Stimulated activated naive CD8-positive, alpha-beta T cell treated with anti-CD3 and anti-CD28 coated beads, Interleukin-15, Interleukin-2, amounts not matched to agents 100 ng/mL and 50 ng/mL, for 24 hours (primary cell): Measurements from ENCODE around the gene CCDC92B.
A peak's percentile ranks its signal among the peaks of the same experiment; 100 is the strongest.
"Not testable (repeated sequence)": the region's sequence is repeated elsewhere in the genome, so short reads cannot be mapped to it uniquely, and the experiment has no call there.

ENCODE experiments used
- H3K27ac Mint-ChIP-seq: one replicate; pipeline ENCODE4 v1.8.0; 2021; ENCODE audit warnings: mild to moderate bottlenecking, mixed read lengths
- H3K27me3 Mint-ChIP-seq: one replicate; pipeline ENCODE4 v1.8.0; 2021; ENCODE audit warnings: mixed read lengths
- H3K36me3 Mint-ChIP-seq: one replicate; pipeline ENCODE4 v1.8.0; 2021; ENCODE audit warnings: low read depth, mixed read lengths
- H3K4me1 Mint-ChIP-seq: one replicate; pipeline ENCODE4 v1.8.0; 2021; ENCODE audit warnings: low read depth, mixed read lengths
- H3K4me3 Mint-ChIP-seq: one replicate; pipeline ENCODE4 v1.8.0; 2021; ENCODE audit warnings: mild to moderate bottlenecking, mixed read lengths
- H3K9me3 Mint-ChIP-seq: one replicate; pipeline ENCODE4 v1.8.0; 2021; ENCODE audit warnings: mixed read lengths

The CCDC92B gene

DNA sequence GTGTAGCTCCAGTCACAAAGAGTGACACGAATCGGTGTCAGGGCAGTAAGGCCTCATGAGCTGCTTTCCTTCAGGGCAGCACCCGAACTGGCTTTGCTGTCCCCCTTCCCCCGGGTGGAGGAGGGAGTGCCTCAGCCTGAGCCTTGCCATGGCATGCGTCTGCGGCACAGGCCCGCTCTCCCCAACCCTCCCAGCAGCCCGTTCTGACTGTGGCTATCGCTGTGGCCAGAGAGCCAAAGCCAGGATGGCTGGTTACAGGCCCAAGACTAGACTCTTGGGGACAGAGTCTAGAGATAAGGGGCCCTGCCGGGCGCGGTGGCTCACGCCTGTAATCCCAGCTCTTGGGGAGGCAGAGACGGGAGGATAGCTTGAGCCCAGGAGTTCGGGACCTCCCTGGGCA, 63.8 kb downstream of the CCDC92B start:
- no peak overlapping the region for H3K27ac Mint-ChIP-seq
- no peak overlapping the region for H3K4me3 Mint-ChIP-seq
- H3K4me1 Mint-ChIP-seq: no peaks in the 10 kb centered on the region
- peaks cover 48% of the 10 kb centered on the region for H3K36me3 Mint-ChIP-seq
- H3K27me3 Mint-ChIP-seq: no peaks in the 10 kb centered on the region
- no peaks in the 10 kb centered on the region for H3K9me3 Mint-ChIP-seq

DNA sequence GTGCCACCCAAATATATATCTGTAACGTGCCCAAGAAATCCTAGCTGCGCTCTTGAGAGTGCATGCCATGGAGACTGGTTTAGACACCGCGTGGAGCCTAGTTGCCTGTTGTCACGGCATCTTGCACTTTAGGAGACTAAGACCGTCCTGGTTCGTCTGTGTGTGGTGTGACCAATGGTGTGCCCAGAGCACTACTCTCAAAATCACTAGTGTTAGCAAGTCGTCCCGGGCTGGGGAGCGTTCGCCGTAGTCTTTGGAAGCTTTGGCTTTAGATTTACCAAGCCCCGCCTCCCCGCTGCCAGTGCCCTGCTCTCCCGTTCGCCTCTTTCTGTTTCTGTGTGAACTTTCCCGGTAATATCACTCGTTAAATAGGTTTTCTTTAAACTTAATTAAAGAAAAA, 64.9 kb downstream of the CCDC92B start:
- Mint-ChIP-seq H3K36me3 (peaks cover 58% of the 10 kb centered on the region), H3K27me3 (no peaks in the 10 kb centered on the region), H3K4me1 (no peaks in the 10 kb centered on the region), H3K9me3 (no peaks in the 10 kb centered on the region), H3K4me3 (no peak overlapping the region), H3K27ac (peak overlapping the region; percentile 32)

DNA sequence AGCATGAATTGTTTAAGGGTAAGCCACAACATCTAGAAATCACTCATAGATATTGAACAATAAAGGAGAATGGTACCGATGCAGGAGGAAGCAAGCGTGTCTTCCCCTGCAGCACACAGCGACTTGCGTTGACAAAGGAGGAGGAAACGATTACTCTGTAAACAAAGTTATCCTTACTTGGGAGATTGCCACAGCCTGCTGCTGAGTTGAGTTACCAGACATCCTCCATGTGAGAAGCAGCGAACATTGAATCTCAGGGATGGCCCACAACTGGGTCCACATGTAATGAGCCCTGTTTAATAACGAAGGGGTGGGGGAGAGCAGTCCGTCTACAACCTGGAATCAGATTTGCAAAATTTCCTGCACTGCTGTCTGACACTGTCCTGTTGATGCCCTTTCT, 65.5 kb downstream of the CCDC92B start:
- Mint-ChIP-seq H3K27me3 (no peaks in the 10 kb centered on the region), H3K4me1 (no peaks in the 10 kb centered on the region), H3K4me3 (no peak overlapping the region), H3K36me3 (peaks cover 58% of the 10 kb centered on the region), H3K9me3 (no peaks in the 10 kb centered on the region), H3K27ac (no peak overlapping the region)

DNA sequence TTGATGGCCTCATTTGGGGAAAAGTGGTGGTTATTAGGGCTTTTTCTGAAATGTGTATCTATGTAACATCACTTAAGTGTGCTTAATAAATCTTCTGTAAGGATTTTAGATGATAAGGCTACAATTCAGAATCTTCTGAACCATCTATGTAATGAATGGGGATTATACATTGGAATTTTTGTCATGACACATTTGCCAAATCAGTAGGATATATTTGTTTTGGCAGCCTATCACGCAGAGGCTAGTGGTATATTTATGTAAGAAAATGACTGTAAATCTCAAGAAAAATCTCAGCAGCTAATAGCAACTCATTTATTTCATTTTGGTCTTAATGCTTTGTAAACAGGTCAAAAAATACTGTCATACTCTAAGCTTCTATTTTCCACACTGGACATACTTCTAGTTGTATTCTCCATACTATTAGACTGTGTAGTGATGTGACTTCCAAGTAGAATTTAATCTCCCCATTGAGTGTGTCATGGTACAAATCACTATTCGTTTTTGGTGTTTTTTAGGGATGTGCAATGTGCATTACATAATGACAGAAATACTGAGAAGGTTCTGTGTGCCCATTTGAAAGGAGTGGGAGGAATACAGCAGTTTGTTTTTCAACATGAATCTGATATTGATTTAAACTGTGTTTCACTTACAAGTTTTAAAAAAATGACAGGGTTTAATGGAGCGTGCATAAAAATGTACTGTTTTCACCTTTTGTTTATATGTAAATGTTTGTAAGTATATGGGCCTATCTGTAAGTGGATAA, 67.1 kb downstream of the CCDC92B start:
- Mint-ChIP-seq H3K4me3 (no peak overlapping the region), H3K4me1 (no peaks in the 10 kb centered on the region), H3K27ac (no peak overlapping the region), H3K9me3 (no peaks in the 10 kb centered on the region), H3K27me3 (no peaks in the 10 kb centered on the region), H3K36me3 (peaks cover 55% of the 10 kb centered on the region)

DNA sequence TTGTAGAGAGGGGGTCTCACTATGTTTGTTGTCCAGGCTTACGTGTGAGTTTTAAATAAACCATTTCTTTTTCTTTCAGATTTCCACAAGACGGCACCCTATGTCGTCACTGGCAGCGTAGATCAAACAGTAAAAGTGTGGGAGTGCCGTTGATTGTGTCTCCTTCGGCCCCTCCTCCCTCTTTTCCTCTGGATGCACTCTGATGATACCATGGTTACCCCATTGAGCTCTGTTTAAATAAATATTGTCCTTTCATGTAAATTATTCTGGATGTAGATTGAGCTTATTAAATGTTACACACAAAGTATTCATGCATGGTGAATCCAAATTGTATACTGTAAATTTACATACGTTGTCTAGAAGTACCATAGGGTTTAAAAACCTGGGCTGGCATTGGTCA, 67.8 kb downstream of the CCDC92B start:
- no peaks in the 10 kb centered on the region for H3K4me1 Mint-ChIP-seq
- peaks cover 60% of the 10 kb centered on the region for H3K36me3 Mint-ChIP-seq
- H3K4me3 Mint-ChIP-seq: no peak overlapping the region
- H3K27me3 Mint-ChIP-seq: no peaks in the 10 kb centered on the region
- no peaks in the 10 kb centered on the region for H3K9me3 Mint-ChIP-seq
- no peak overlapping the region for H3K27ac Mint-ChIP-seq

DNA sequence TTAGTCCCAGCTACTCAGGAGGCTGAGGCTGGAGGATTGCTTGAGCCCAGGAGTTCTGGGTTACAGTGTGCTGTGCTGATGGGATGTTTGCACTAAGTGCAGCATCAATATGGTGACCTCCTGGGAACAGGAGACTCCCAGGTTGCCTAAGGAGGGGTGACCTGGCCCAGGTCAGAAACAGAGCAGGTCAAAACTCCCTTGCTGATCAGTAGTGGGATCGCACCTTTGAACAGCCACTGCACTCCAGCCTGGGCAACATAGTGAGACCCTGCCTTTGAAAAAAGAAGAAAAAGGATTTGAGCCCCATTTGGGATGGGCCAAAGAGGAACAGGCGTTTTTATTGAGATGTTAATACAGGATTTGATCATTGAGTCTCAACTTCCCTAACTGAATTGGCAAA, 68.5 kb downstream of the CCDC92B start:
- H3K9me3 Mint-ChIP-seq: no peaks in the 10 kb centered on the region
- H3K27ac Mint-ChIP-seq: no peak overlapping the region
- H3K36me3 Mint-ChIP-seq: peaks cover 64% of the 10 kb centered on the region
- no peak overlapping the region for H3K4me3 Mint-ChIP-seq
- H3K27me3 Mint-ChIP-seq: no peaks in the 10 kb centered on the region
- no peaks in the 10 kb centered on the region for H3K4me1 Mint-ChIP-seq

DNA sequence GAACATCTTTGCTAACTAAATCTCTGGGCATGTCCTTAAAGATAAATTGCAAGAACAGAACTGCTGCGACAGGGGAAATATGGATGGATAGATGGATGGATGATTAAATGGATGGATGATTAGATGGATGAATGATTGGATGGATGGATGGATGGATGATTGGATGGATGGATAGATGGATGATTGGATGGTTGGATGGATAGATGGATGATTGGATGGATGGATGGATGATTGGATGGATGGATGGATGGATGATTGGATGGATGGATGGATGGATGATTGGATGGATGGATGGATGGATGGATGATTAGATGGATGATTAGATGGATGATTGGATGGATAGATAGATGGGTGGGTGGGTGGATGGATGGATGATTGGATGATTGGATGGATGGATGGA, 70.2 kb downstream of the CCDC92B start:
- H3K27me3 Mint-ChIP-seq, H3K9me3 Mint-ChIP-seq, H3K27ac Mint-ChIP-seq, H3K4me3 Mint-ChIP-seq, H3K4me1 Mint-ChIP-seq: not testable (repeated sequence)
- peaks cover 67% of the 10 kb centered on the region for H3K36me3 Mint-ChIP-seq
